ENCODE results near the gene TRIM17. TPM values are rescaled to one million over a fixed set of nuclear protein-coding genes. Genes with fewer than 3 reads are reported as not detected.

Gene TRIM17
- polyA plus RNA-seq, 3 donors from 2014 or later, result 0.53 to 1.7 TPM; not detected in 1

DNA sequence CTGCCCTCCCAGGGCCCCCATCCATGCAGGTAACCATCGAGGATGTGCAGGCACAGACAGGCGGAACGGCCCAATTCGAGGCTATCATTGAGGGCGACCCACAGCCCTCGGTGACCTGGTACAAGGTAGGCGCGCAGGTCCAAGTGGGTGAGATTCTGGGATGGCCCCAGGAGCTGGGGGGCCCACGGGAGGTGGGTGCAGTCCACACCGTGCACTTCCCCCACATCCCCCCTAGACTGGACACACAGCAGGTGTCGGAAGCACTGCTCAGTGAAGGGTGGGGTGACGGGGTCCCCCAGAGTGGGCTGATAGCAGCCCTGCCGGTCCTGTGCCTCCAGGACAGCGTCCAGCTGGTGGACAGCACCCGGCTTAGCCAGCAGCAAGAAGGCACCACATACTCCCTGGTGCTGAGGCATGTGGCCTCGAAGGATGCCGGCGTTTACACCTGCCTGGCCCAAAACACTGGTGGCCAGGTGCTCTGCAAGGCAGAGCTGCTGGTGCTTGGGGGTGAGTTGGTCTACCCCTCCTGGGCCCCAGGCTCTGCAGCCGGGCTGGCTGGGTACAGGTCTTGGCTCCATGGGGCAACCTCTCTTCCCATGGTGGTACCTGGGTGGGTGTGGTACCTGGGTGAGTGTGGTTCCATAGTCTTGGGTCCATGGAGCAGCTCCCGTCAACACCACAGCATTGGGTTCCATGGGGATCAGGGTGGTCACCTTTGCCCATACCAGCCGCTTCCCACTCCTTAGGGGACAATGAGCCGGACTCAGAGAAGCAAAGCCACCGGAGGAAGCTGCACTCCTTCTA is 50.4 kb downstream of the TRIM17 start:
- Mint-ChIP-seq H3K27ac (no peak overlapping the region), H3K27me3 (ENCODE audit: low read depth in 3 of 3) (no peaks in the 10 kb centered on the region), H3K9me3 (no peaks in the 10 kb centered on the region), H3K36me3 (no peaks in the 10 kb centered on the region), H3K4me1 (no peaks in the 10 kb centered on the region), H3K4me3 (no peak overlapping the region)
- DNase-seq, result no peak

DNA sequence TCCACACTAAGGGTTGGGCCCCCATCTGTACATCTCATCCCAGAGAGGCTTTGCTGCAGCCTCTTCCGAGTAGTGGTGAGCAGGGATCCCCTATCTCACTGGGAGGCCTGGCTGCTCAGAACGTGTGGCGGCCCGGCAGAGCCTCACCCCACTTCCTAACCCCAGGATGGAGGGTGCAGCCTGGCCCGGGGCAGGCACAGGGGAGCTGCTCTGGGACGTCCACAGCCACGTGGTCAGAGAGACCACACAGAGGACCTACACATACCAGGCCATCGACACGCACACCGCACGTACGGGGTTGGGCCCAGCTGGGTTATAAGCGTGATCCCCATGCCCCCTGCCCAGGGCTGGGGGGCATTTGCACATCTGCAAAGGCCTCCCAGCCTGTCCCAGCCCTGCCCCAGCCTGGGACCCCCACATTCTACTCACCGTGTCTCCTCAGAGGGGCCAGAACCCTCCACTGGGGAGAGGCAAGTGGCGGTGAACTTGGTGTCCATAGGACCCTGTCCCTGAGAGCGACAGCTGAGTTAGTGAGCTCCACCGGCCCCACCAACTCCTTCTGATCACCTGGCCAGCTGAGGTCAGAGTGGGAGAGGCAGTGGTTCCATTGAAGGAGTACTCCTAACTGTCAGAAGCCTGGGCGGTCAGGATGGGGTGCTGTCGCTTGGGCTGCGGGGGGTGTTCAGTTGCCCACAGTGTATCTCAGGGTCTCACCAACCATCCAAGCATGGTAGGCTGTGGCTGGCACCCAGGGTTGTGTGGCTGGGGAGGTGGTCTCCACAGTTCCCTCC is 51.2 kb downstream of the TRIM17 start:
- Mint-ChIP-seq H3K27me3 (ENCODE audit: low read depth in 3 of 3) (no peaks in the 10 kb centered on the region), H3K4me1 (no peaks in the 10 kb centered on the region), H3K27ac (no peak overlapping the region), H3K36me3 (no peaks in the 10 kb centered on the region), H3K9me3 (no peaks in the 10 kb centered on the region), H3K4me3 (no peak overlapping the region)
- DNase-seq, result no peak

GRCh38 chr1:228364706-228365213 is 51.9 kb downstream of the TRIM17 start:
- Mint-ChIP-seq H3K36me3 (no peaks in the 10 kb centered on the region), H3K27ac (no peak overlapping the region), H3K4me3 (no peak overlapping the region), H3K4me1 (no peaks in the 10 kb centered on the region), H3K27me3 (ENCODE audit: low read depth in 3 of 3) (peaks cover 0 to 2% (median 0%) of the 10 kb centered on the region in 3 donors), H3K9me3 (no peaks in the 10 kb centered on the region)
- DNase-seq, result no peak

DNA sequence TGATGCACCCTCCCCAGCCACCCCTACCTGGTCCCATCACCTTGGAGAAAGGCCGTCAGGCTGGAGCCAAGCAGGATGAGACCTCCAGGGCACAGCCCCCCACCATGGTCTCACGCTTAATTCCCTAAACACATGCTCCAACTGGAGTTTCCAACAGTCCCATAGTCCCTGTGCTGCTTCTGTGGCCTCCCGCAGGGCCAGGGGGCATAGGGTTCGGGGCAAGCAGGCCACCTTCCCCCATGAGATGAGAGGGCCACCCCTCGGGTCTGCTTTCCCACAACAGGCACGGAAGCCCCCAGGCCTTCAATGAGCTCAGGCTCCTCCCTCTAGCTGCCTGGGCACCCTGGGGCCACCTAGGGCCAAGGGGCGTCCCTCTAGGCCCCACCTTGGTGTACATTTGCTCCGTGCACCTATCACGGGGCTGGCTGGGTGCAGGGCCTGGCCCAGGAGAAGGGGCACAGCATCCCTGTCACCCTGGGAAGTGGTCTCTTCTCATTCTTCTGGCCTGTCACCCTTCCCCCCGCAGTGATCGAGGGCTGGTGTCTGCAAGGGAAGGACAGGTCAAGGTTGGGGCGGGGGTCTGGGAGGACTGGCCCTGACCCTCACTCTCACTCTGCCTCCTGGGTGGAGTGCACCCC is 52.5 kb downstream of the TRIM17 start:
- Mint-ChIP-seq H3K4me3 (no peak overlapping the region), H3K27me3 (ENCODE audit: low read depth in 3 of 3) (peaks cover 0 to 2% (median 0%) of the 10 kb centered on the region in 3 donors), H3K36me3 (no peaks in the 10 kb centered on the region), H3K9me3 (no peaks in the 10 kb centered on the region), H3K27ac (no peak overlapping the region), H3K4me1 (no peaks in the 10 kb centered on the region)
- DNase-seq, result no peak

- Mint-ChIP-seq H3K4me3 (no peak overlapping the region), H3K9me3 (no peaks in the 10 kb centered on the region), H3K4me1 (peaks cover 0 to 2% of the 10 kb centered on the region in 2 donors), H3K27ac (no peak overlapping the region), H3K36me3 (no peaks in the 10 kb centered on the region), H3K27me3 (ENCODE audit: low read depth in 3 of 3) (peaks cover 0 to 2% (median 0%) of the 10 kb centered on the region in 3 donors)
- DNase-seq, result no peak
These were observed 53.0 kb downstream of the TRIM17 start for GRCh38 chr1:228363686-228364067.

- H3K4me3 Mint-ChIP-seq, result no peak overlapping the region
- H3K9me3 Mint-ChIP-seq, result no peaks in the 10 kb centered on the region
- no peak overlapping the region for H3K27ac Mint-ChIP-seq
- H3K36me3 Mint-ChIP-seq, result no peaks in the 10 kb centered on the region
- peaks cover 0 to 9% of the 10 kb centered on the region in 2 donors for H3K4me1 Mint-ChIP-seq
- no peak for DNase-seq
- H3K27me3 Mint-ChIP-seq (ENCODE audit: low read depth in 3 of 3), result peaks cover 0 to 2% (median 0%) of the 10 kb centered on the region in 3 donors
These were observed 53.7 kb downstream of the TRIM17 start for GRCh38 chr1:228362884-228363450.

DNA sequence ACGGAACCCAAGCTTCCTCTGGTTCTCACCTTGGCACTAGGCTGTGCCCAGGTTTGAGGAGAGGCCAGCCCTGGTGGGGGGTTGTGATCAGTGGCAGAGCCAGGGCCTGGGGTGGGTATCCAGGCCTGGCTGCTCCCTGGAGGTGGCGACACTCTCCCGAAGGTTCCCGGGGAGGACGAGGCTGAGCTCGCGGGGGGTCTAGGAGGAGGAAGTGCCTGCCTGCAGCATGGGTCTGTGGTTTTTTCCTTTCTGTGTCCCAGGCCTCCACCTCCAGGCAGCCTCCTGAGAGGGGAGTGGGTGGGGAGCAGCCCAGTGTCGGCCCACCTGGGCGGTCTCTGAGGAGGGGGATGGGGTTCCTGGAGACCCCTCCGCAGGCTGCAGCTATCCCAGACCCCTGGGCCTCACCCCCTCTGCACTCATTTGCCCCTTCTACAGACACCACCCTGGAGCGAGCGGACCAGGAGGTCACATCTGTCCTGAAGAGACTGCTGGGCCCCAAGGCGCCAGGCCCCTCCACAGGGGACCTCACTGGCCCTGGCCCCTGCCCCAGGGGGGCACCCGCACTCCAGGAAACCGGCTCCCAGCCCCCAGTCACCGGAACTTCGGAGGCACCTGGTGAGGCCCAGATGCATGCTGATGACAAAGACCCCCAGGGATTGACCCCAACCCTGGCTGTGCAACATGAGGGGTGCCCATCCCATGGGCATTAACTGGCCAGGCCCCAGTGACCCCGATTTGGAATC is 54.3 kb downstream of the TRIM17 start:
- no peak for DNase-seq
- Mint-ChIP-seq H3K4me1 (peaks cover 0 to 10% of the 10 kb centered on the region in 2 donors), H3K27me3 (ENCODE audit: low read depth in 3 of 3) (peaks cover 0 to 2% (median 0%) of the 10 kb centered on the region in 3 donors), H3K27ac (no peak overlapping the region), H3K36me3 (no peaks in the 10 kb centered on the region), H3K4me3 (no peak overlapping the region), H3K9me3 (no peaks in the 10 kb centered on the region)

- peaks cover 0 to 2% (median 0%) of the 10 kb centered on the region in 3 donors for H3K27me3 Mint-ChIP-seq (ENCODE audit: low read depth in 3 of 3)
- DNase-seq, result no peak
- no peak overlapping the region for H3K4me3 Mint-ChIP-seq
- H3K36me3 Mint-ChIP-seq, result no peaks in the 10 kb centered on the region
- H3K4me1 Mint-ChIP-seq, result peaks cover 0 to 10% of the 10 kb centered on the region in 2 donors
- no peaks in the 10 kb centered on the region for H3K9me3 Mint-ChIP-seq
- no peak overlapping the region for H3K27ac Mint-ChIP-seq
These were observed 55.1 kb downstream of the TRIM17 start for GRCh38 chr1:228361314-228362140.

DNA sequence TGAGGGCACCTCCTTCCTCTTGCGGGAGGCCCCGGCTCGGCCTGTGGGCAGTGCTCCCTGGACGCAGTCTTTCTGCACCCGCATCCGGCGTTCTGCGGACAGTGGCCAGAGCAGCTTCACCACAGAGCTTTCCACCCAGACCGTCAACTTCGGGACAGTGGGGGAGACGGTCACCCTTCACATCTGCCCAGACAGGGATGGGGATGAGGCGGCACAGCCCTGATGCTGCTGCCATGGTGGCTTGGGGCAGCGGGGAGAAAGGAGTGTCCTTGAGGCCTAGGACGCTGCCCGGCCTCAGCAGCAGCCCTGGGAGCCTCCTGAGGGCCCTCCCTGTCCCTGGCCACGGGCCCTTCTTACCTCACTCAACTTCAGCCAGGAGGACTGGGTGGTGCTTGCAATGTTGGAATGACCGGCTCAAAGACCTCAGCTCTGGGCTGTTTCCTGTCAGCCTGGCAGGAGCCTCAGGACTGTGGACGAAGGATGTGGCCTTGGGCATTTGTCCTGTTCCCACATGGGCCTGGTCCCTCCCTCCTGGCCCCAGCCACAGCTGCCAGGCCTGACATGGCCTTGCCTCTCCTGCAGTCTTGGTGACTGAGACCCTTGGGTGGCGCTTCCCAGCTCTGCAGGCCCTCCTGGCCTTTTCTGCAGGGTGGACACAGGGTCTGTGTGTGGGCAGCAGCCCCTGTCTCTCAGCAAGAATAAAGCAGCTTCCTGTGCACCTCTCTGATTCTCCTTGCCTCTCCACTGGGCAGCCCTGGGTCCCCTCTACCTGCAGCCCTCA is 55.9 kb downstream of the TRIM17 start:
- peaks cover 0 to 2% (median 2%) of the 10 kb centered on the region in 3 donors for H3K27me3 Mint-ChIP-seq (ENCODE audit: low read depth in 3 of 3)
- DNase-seq, result no peak
- H3K4me3 Mint-ChIP-seq, result no peak overlapping the region
- no peaks in the 10 kb centered on the region for H3K9me3 Mint-ChIP-seq
- H3K4me1 Mint-ChIP-seq, result peaks cover 0 to 10% of the 10 kb centered on the region in 2 donors
- H3K27ac Mint-ChIP-seq, result no peak overlapping the region
- H3K36me3 Mint-ChIP-seq, result no peaks in the 10 kb centered on the region

GRCh38 chr1:228359613-228360532 is 56.8 kb downstream of the TRIM17 start:
- no peak overlapping the region for H3K4me3 Mint-ChIP-seq
- H3K27me3 Mint-ChIP-seq (ENCODE audit: low read depth in 3 of 3), result peaks cover 0 to 2% (median 2%) of the 10 kb centered on the region in 3 donors
- DNase-seq, result no peak
- H3K9me3 Mint-ChIP-seq, result no peaks in the 10 kb centered on the region
- H3K27ac Mint-ChIP-seq, result no peak overlapping the region
- H3K36me3 Mint-ChIP-seq, result no peaks in the 10 kb centered on the region
- peaks cover 0 to 10% of the 10 kb centered on the region in 2 donors for H3K4me1 Mint-ChIP-seq
